IMR-90 (cell line): ENCODE results near the gene CRYGN. TPM values are rescaled to one million over a fixed set of nuclear protein-coding genes. Genes with fewer than 3 reads are reported as not detected.

Experiments used
- ATAC-seq: fragments of 200-7000 bp; cut with Tn5 transposase; 2 replicates; pipeline ENCODE4 v1.9.1; 2020; ENCODE audit warnings: low read depth, mild to moderate bottlenecking, moderate library complexity
- BruUV-seq: library from RNA; stranded (reverse); fragments of 400-500 nt; replicated peaks from 2 replicates; lab custom pipeline; 2021; lab: Mats Ljungman, UMichigan
- CTCF ChIA-PET: fragments of 300-600 bp; formaldehyde crosslinking; extraction: SDS; loops from one replicate; lab custom pipeline; 2021; ENCODE audit warnings: antibody characterized with exemption; lab: Yijun Ruan, JAX
- POLR2A ChIA-PET: fragments of 300-600 bp; sonication (Branson Sonifier 250); formaldehyde crosslinking; loops from one replicate; lab custom pipeline; 2022; ENCODE audit warnings: antibody characterized with exemption; ENCODE audit not compliant: unreplicated experiment; lab: Charles Lee
- DNase-seq: peaks from one replicate; pipeline ENCODE4 v3.0.0; 2013
- H2AFZ ChIP-seq: replicated peaks from 2 replicates; pipeline ENCODE3; 2013; ENCODE audit warnings: low read length, mild to moderate bottlenecking; ENCODE audit not compliant: poor library complexity
- H2AK5ac ChIP-seq: 2 replicates; pipeline ENCODE4 v1.6.1; 2013; ENCODE audit warnings: low read depth, low read length, inconsistent platforms
- H2AK9ac ChIP-seq: replicated peaks from 2 replicates; pipeline ENCODE3; 2013; ENCODE audit warnings: mild to moderate bottlenecking, low read depth, low read length, moderate library complexity; ENCODE audit not compliant: poor library complexity
- H2BK120ac ChIP-seq: 2 replicates; pipeline ENCODE4 v1.6.1; 2013; ENCODE audit warnings: low read depth, low read length, inconsistent platforms
- H2BK15ac ChIP-seq: 3 replicates; pipeline ENCODE4 v1.6.1; 2013; ENCODE audit warnings: low read depth, low read length, inconsistent platforms
- H2BK20ac ChIP-seq: 2 replicates; pipeline ENCODE4 v1.6.1; 2013; ENCODE audit warnings: low read depth, mild to moderate bottlenecking, inconsistent platforms, low read length, moderate library complexity
- H2BK5ac ChIP-seq: 2 replicates; pipeline ENCODE4 v1.6.1; 2013; ENCODE audit warnings: mild to moderate bottlenecking, low read depth, low read length, inconsistent platforms; ENCODE audit not compliant: poor library complexity, severe bottlenecking
- H3K14ac ChIP-seq: replicated peaks from 2 replicates; pipeline ENCODE4 v1.6.1; 2013; ENCODE audit warnings: low read depth, low read length, inconsistent platforms
- H3K18ac ChIP-seq: 2 replicates; pipeline ENCODE4 v1.6.1; 2013; ENCODE audit warnings: low read depth, low read length, control low read depth
- H3K23ac ChIP-seq: 2 replicates; pipeline ENCODE4 v1.6.1; 2013; ENCODE audit warnings: low read depth, low read length, inconsistent platforms
- H3K27ac ChIP-seq: 2 replicates; pipeline ENCODE4 v1.5.1; 2013; ENCODE audit warnings: mild to moderate bottlenecking, control low read depth, low read length; ENCODE audit not compliant: insufficient read depth
- H3K27me3 ChIP-seq: 2 replicates; pipeline ENCODE4 v1.6.1; 2013; ENCODE audit warnings: low read length; ENCODE audit not compliant: control insufficient read depth, insufficient read depth
- H3K36me3 ChIP-seq: 2 replicates; pipeline ENCODE4 v1.6.1; 2013; ENCODE audit warnings: low read length, mixed read lengths; ENCODE audit not compliant: control insufficient read depth, insufficient read depth
- H3K4ac ChIP-seq: 2 replicates; pipeline ENCODE4 v1.6.1; 2013; ENCODE audit warnings: low read depth, low read length, inconsistent platforms
- H3K4me1 ChIP-seq: 2 replicates; pipeline ENCODE4 v1.6.1; 2013; ENCODE audit warnings: low read length, mixed read lengths; ENCODE audit not compliant: control insufficient read depth, insufficient read depth
- H3K4me2 ChIP-seq: 2 replicates; pipeline ENCODE4 v1.6.1; 2013; ENCODE audit warnings: low read depth, mild to moderate bottlenecking, control low read depth, low read length, moderate library complexity
- H3K4me3 ChIP-seq: 2 replicates; pipeline ENCODE4 v1.5.1; 2013; ENCODE audit warnings: low read depth, mild to moderate bottlenecking, control low read depth, low read length, moderate library complexity; ENCODE audit not compliant: insufficient read depth
- H3K56ac ChIP-seq: 2 replicates; pipeline ENCODE4 v1.6.1; 2013; ENCODE audit warnings: low read length, inconsistent platforms; ENCODE audit not compliant: insufficient read depth; ENCODE audit errors: extremely low read depth
- H3K79me1 ChIP-seq, 2 experiments: 2 replicates each; pipeline ENCODE4 v1.6.1; 2013; ENCODE audit warnings: low read length in 2 of 2, inconsistent platforms in 1 of 2, low read depth in 1 of 2
- H3K9ac ChIP-seq: 2 replicates; pipeline ENCODE4 v1.6.1; 2013; ENCODE audit warnings: low read depth, low read length, control low read depth
- H3K9me1 ChIP-seq: 2 replicates; pipeline ENCODE4 v1.6.1; 2013; ENCODE audit warnings: low read length, inconsistent platforms; ENCODE audit not compliant: insufficient read depth
- H3K9me3 ChIP-seq: 2 replicates; pipeline ENCODE4 v1.6.1; 2013; ENCODE audit warnings: low read length; ENCODE audit not compliant: control insufficient read depth, insufficient read depth
- H4K20me1 ChIP-seq: 2 replicates; pipeline ENCODE4 v1.6.1; 2013; ENCODE audit warnings: low read length, inconsistent platforms; ENCODE audit not compliant: insufficient read depth
- H4K5ac ChIP-seq: 2 replicates; pipeline ENCODE4 v1.6.1; 2013; ENCODE audit warnings: mild to moderate bottlenecking, low read depth, low read length, control low read depth
- H4K8ac ChIP-seq, 2 experiments: 2 replicates each; pipeline ENCODE4 v1.6.1; 2013; ENCODE audit warnings: low read depth in 2 of 2, low read length in 2 of 2, control low read depth in 1 of 2, inconsistent platforms in 1 of 2
- H4K91ac ChIP-seq: 2 replicates; pipeline ENCODE4 v1.6.1; 2013; ENCODE audit warnings: low read depth, low read length, inconsistent platforms; ENCODE audit not compliant: insufficient read depth
- CEBPB ChIP-seq: IDR thresholded peaks from 2 replicates; pipeline ENCODE4 v1.6.1; 2012; ENCODE audit warnings: low read depth, low read length, improper control_type of control experiment
- CHD1 ChIP-seq: IDR thresholded peaks from 2 replicates; pipeline ENCODE4 v1.6.1; 2012; ENCODE audit warnings: low read depth, low read length, improper control_type of control experiment
- CTCF ChIP-seq: conservative IDR thresholded peaks from 2 replicates; pipeline ENCODE4 v1.5.1; 2012; ENCODE audit warnings: mild to moderate bottlenecking, low read depth, low read length, improper control_type of control experiment
- ELK1 ChIP-seq: fragments of 150-350 bp; IDR thresholded peaks from 2 replicates; pipeline ENCODE4 v1.6.1; 2016; ENCODE audit warnings: low read depth, mild to moderate bottlenecking, low read length, moderate library complexity, borderline replicate concordance
- FOS ChIP-seq: fragments of 150-350 bp; IDR thresholded peaks from 2 replicates; pipeline ENCODE4 v1.6.1; 2016; ENCODE audit warnings: low read depth, low read length
- MAZ ChIP-seq: IDR thresholded peaks from 2 replicates; pipeline ENCODE4 v1.6.1; 2012; ENCODE audit warnings: low read depth, mild to moderate bottlenecking, low read length, improper control_type of control experiment, moderate library complexity, borderline replicate concordance
- MXI1 ChIP-seq: IDR thresholded peaks from 2 replicates; pipeline ENCODE4 v1.6.1; 2012; ENCODE audit warnings: low read depth, mild to moderate bottlenecking, low read length, moderate library complexity, borderline replicate concordance
- NFE2L2 ChIP-seq: fragments of 150-350 bp; IDR thresholded peaks from 2 replicates; pipeline ENCODE4 v1.6.1; 2016; ENCODE audit warnings: low read depth, mild to moderate bottlenecking, low read length
- POLR2A ChIP-seq: IDR thresholded peaks from 2 replicates; pipeline ENCODE4 v1.6.1; 2012; ENCODE audit warnings: mild to moderate bottlenecking, low read depth, low read length
- RAD21 ChIP-seq: IDR thresholded peaks from 2 replicates; pipeline ENCODE4 v1.6.1; 2012; ENCODE audit warnings: low read length, improper control_type of control experiment
- SMC3 ChIP-seq: fragments of 150-350 bp; IDR thresholded peaks from 2 replicates; pipeline ENCODE4 v1.6.1; 2016; ENCODE audit warnings: low read depth, mild to moderate bottlenecking, antibody characterized with exemption, low read length, moderate library complexity
- USF2 ChIP-seq: fragments of 150-350 bp; IDR thresholded peaks from 2 replicates; pipeline ENCODE4 v1.6.1; 2017; ENCODE audit warnings: mild to moderate bottlenecking, antibody characterized with exemption, low read length, low read depth
- WGBS, 2 experiments: methylation state at CpG; one replicate each; pipeline versions ENCODE4 v1.1.5 to v1.1.7; 2013; ENCODE audit warnings: missing lambda C conversion rate in 2 of 2; ENCODE audit not compliant: insufficient read length in 1 of 2; ENCODE audit errors: extremely low coverage in 2 of 2; 5-methylcytosine and 5-hydroxymethylcytosine counted together
- dilution Hi-C: fragments of 300-500 bp; cut with HindIII; formaldehyde crosslinking; loops from one replicate; pipeline ENCODE4 v1.14.3; 2018; ENCODE audit warnings: low sequenced_read_pairs; ENCODE audit not compliant: unreplicated experiment
- in situ Hi-C: fragments of 300-500 bp; cut with MboI; formaldehyde crosslinking; loops from 3 replicates; pipeline ENCODE4 v1.14.3; 2019; ENCODE audit warnings: low sequenced_read_pairs, inconsistent platforms, mixed read lengths
- intact Hi-C: fragments of 100-400 bp; cut with micrococcal nuclease; formaldehyde crosslinking; loops from 2 replicates; pipeline ENCODE4 v1.10.0; 2022
- polyA plus RNA-seq, 3 experiments: library from polyadenylated mRNA; depleted of rRNA; stranded (reverse); fragments of >200 nt; gene quantifications; 2 replicates each; pipeline ENCODE4 v1.2.3, GENCODE V29; 2012; ENCODE audit warnings: low replicate concordance in 1 of 3
- total RNA-seq: library from RNA; depleted of rRNA; stranded (reverse); fragments of >200 nt; gene quantifications from 2 replicates; pipeline ENCODE4 v1.2.3, GENCODE V29; 2012

The CRYGN gene
- total and polyA plus RNA-seq, 2 of the 4 experiments (the other 2 are of a cell fraction): not detected

GRCh38 chr7:151405056-151405455 lies 34.9 kb downstream of the CRYGN start:
- Histone ChIP-seq H3K4me3 (no peak overlapping the region), H3K9me3 (no peaks in the 10 kb centered on the region), H3K14ac (no peak overlapping the region), H4K20me1 (no peaks in the 10 kb centered on the region), H2AFZ (no peak overlapping the region), H2BK15ac (no peak overlapping the region), H3K18ac (no peak overlapping the region), H3K56ac (no peak overlapping the region), H3K27me3 (peaks cover 38% of the 10 kb centered on the region), H3K9ac (no peak overlapping the region), H2AK5ac (no peak overlapping the region), H3K9me1 (0 out of 2 replicates have a peak, but pooled peaks cover 3% of the 10 kb centered on the region), H2AK9ac (peak overlapping the region; percentile 26), H3K4ac (no peak overlapping the region), H4K5ac (no peak overlapping the region), H3K23ac (no peak overlapping the region), H2BK120ac (no peak overlapping the region), H4K8ac (no peak overlapping the region), H3K79me1 (no peaks in the 10 kb centered on the region), H3K4me1 (peaks cover 5% of the 10 kb centered on the region; the same call in 1 of the 2 replicates), H4K91ac (no peak overlapping the region), H2BK5ac (no peak overlapping the region), H3K27ac (no peak overlapping the region), H3K36me3 (no peaks in the 10 kb centered on the region), H3K4me2 (no peak overlapping the region), H2BK20ac (no peak overlapping the region)
- BruUV-seq: no TSS peak
- dilution Hi-C loops: no loop called here
- POLR2A ChIA-PET: no interaction called here
- no peak for TF ChIP-seq NFE2L2
- TF ChIP-seq POLR2A: no peak
- TF ChIP-seq MAZ: no peak
- no peak for TF ChIP-seq SMC3
- TF ChIP-seq FOS: no peak
- no peak for TF ChIP-seq CTCF
- TF ChIP-seq MXI1: no peak
- TF ChIP-seq RAD21: no peak
- TF ChIP-seq CHD1: no peak
- no peak for TF ChIP-seq USF2
- no peak for TF ChIP-seq CEBPB
- TF ChIP-seq ELK1: no peak
- no peak for DNase-seq
- CTCF ChIA-PET: no interaction called here
- in situ Hi-C loops: no loop called here
- no peak for ATAC-seq
- WGBS, 2 experiments: 90% methylated on average over 2 of the region's 9 CpGs; no CpG with 5 or more reads in 1 of the 2 experiments
- intact Hi-C loops: no loop called here
